ENCODE results near the gene AP2A1. TPM values are rescaled to one million over a fixed set of nuclear protein-coding genes. Genes with fewer than 3 reads are reported as not detected.
A peak's percentile ranks its signal among the peaks of the same experiment; 100 is the strongest.

AP2A1 gene
- total RNA-seq, 1 donor from 2014 or later: 65.5 TPM

GRCh38 chr19:49746206-49746958 lies 20.4 kb upstream of the AP2A1 start:
- DNase-seq: peak; percentile 38
- Histone ChIP-seq H3K4me1 (no peaks in the 10 kb centered on the region), H3K27ac (replicated peaks) (no peak overlapping the region), H3K9me3 (replicated peaks) (no peaks in the 10 kb centered on the region), H3K36me3 (no peaks in the 10 kb centered on the region), H3K4me3 (no peak overlapping the region), H3K27me3 (ENCODE audit: low read depth) (no peaks in the 10 kb centered on the region)
- intact Hi-C loops (cut with micrococcal nuclease): no loop called here
- no peak for TF ChIP-seq CTCF (IDR thresholded peaks at IDR 0.05; ENCODE audit: borderline replicate concordance)

- H3K27ac ChIP-seq (replicated peaks): no peak overlapping the region
- H3K4me3 ChIP-seq: no peak overlapping the region
- H3K36me3 ChIP-seq: no peaks in the 10 kb centered on the region
- TF ChIP-seq CTCF (IDR thresholded peaks at IDR 0.05; ENCODE audit: borderline replicate concordance): no peak
- H3K27me3 ChIP-seq (ENCODE audit: low read depth): no peaks in the 10 kb centered on the region
- peaks cover 8% of the 10 kb centered on the region for H3K9me3 ChIP-seq (replicated peaks)
- no peak for DNase-seq
- H3K4me1 ChIP-seq: no peaks in the 10 kb centered on the region
- intact Hi-C loops (cut with micrococcal nuclease): no loop called here
Measured at GRCh38 chr19:49749055-49749716, 17.6 kb upstream of the AP2A1 start.

- Histone ChIP-seq H3K27ac (replicated peaks) (no peak overlapping the region), H3K9me3 (replicated peaks) (peaks cover 8% of the 10 kb centered on the region)
- intact Hi-C loops (cut with micrococcal nuclease): no loop called here
Measured at GRCh38 chr19:49749771-49750170, 17.0 kb upstream of the AP2A1 start.

DNA sequence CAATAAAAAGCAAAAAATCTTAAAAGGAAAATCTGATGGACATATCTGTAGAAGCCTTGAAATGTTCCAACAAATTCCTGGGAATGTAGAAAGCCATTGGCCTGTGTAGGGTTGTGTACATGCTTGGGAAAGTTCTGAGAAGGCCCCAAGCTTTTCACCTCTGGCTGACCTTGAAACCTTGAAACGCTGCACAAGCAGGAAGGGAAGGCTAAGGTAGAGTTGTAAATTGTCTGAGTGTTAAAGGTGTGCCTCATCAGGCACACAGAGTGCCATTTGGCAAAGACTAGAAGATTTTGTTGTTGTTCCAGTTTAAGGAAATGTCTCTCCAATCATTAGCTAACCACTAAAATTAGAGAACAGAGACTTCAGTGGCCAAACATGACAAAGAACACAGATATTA lies 14.1 kb upstream of the AP2A1 start:
- no peaks in the 10 kb centered on the region for H3K4me1 ChIP-seq
- H3K9me3 ChIP-seq (replicated peaks): peaks cover 22% of the 10 kb centered on the region
- no peak for DNase-seq
- H3K36me3 ChIP-seq: peaks cover 5% of the 10 kb centered on the region
- no peak for TF ChIP-seq CTCF (IDR thresholded peaks at IDR 0.05; ENCODE audit: borderline replicate concordance)
- H3K27ac ChIP-seq (replicated peaks): no peak overlapping the region
- no peak overlapping the region for H3K4me3 ChIP-seq
- no peaks in the 10 kb centered on the region for H3K27me3 ChIP-seq (ENCODE audit: low read depth)
- intact Hi-C loops (cut with micrococcal nuclease): no loop called here

More at GRCh38 chr19:49749771-49750170, 17.0 kb upstream of the AP2A1 start:
- H3K36me3 ChIP-seq: no peaks in the 10 kb centered on the region
- no peak for TF ChIP-seq CTCF (IDR thresholded peaks at IDR 0.05; ENCODE audit: borderline replicate concordance)
- H3K4me1 ChIP-seq: no peaks in the 10 kb centered on the region
- no peaks in the 10 kb centered on the region for H3K27me3 ChIP-seq (ENCODE audit: low read depth)
- no peak for DNase-seq
- no peak overlapping the region for H3K4me3 ChIP-seq

DNA sequence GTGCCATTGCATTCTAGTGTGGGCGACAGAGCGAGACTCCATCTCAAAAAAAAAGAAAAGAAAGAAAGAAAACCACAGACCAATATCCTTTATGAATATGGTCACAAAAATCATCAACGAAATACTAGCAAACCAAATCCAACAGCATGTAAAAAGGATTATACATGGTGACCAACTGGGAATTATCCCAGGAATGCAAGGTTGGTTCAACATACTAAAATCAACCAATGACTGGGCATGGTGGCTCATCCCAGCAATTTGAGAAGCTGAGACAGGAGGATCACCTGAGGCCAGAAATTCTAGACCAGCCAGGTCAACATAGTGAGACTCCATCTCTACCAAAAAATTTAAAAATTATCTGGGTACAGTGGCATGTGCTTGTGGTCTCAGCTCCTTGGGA lies 10.8 kb upstream of the AP2A1 start:
- peaks cover 22% of the 10 kb centered on the region for H3K9me3 ChIP-seq (replicated peaks)
- no peaks in the 10 kb centered on the region for H3K4me1 ChIP-seq
- DNase-seq: no peak
- intact Hi-C loops (cut with micrococcal nuclease): no loop called here
- TF ChIP-seq CTCF (IDR thresholded peaks at IDR 0.05; ENCODE audit: borderline replicate concordance): no peak
- H3K36me3 ChIP-seq: peaks cover 5% of the 10 kb centered on the region
- H3K27ac ChIP-seq (replicated peaks): no peak overlapping the region
- no peaks in the 10 kb centered on the region for H3K27me3 ChIP-seq (ENCODE audit: low read depth)
- no peak overlapping the region for H3K4me3 ChIP-seq

Measured in left ventricle myocardium inferior (tissue), 1 donor.